ENCODE data around the gene GMPR. TPM values are rescaled to one million over a fixed set of nuclear protein-coding genes. Genes with fewer than 3 reads are reported as not detected.

GMPR gene
- total RNA-seq, 1 donor from 2014 or later: 2.0 TPM

DNA sequence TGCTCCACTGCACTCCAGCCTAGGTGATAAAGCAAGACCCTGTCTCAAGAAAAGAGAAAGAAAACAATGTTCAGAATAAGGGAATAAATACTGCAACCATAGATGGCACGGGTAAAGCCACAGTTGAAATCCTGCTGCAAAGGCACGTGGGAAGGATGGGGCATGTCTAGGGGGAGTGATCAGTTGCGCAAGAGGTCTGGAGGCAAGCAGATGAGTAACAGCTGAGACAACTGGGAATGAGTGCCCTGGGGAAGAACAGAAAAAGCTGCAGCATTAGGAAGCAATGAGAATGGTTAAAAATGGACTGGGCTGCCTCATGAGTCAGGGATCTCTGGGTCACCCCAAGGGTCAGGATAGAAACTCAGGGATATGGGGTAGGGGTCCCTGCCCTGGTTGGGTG is 96.3 kb downstream of the GMPR start:
- peak; percentile 58 to 84 for TF ChIP-seq POLR2AphosphoS5 (IDR thresholded peaks at IDR 0.05; ENCODE audit: insufficient read depth in 1 of 2, low read depth in 1 of 2)
- TF ChIP-seq, protein P1, sequence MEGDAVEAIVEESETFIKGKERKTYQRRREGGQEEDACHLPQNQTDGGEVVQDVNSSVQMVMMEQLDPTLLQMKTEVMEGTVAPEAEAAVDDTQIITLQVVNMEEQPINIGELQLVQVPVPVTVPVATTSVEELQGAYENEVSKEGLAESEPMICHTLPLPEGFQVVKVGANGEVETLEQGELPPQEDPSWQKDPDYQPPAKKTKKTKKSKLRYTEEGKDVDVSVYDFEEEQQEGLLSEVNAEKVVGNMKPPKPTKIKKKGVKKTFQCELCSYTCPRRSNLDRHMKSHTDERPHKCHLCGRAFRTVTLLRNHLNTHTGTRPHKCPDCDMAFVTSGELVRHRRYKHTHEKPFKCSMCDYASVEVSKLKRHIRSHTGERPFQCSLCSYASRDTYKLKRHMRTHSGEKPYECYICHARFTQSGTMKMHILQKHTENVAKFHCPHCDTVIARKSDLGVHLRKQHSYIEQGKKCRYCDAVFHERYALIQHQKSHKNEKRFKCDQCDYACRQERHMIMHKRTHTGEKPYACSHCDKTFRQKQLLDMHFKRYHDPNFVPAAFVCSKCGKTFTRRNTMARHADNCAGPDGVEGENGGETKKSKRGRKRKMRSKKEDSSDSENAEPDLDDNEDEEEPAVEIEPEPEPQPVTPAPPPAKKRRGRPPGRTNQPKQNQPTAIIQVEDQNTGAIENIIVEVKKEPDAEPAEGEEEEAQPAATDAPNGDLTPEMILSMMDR (IDR thresholded peaks at IDR 0.05): no peak
- Histone ChIP-seq H3K9me3 (no peaks in the 10 kb centered on the region), H3K27me3 (no peaks in the 10 kb centered on the region), H3K36me3 (no peaks in the 10 kb centered on the region), H3K27ac (peak overlapping the region; percentile 65), H3K4me1 (peaks cover 85% of the 10 kb centered on the region), H3K4me3 (no peak overlapping the region)
- intact Hi-C loops (cut with DNase I): loop anchor here (5.0 to 10.0 kb wide), 3 partner anchors 73 to 428 kb away; partner anchors contain the start of gene ATXN1
- DNase-seq (ENCODE audit: extremely low spot score in 2 of 2): peak in 1 of 2 donors; percentile 96

DNA sequence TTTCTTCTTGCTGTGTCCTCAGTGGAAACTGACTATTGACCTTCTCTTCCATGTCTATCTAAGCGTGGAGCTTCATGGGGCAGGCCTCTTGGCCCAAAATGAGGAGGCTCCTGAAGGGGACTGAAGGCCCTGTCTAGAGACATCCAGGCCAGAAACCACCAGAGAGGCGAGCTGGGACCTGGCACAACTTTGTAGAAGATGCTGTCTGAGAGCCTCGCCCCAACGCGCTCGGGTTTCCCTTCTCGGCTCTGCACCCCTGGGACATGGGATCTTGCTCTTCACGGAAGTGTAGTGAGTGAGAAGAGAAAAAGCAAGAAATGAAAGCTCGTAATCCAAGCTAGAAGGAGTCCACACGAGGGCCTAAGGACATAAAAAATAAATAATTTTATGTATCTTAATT is 96.8 kb downstream of the GMPR start:
- no peaks in the 10 kb centered on the region for H3K9me3 ChIP-seq
- intact Hi-C loops (cut with DNase I): loop anchor here (5.0 to 10.0 kb wide), 2 partner anchors 72 to 170 kb away; no protein-coding TSS in a partner anchor
- TF ChIP-seq, protein P1 (IDR thresholded peaks at IDR 0.05): no peak
- TF ChIP-seq POLR2AphosphoS5 (IDR thresholded peaks at IDR 0.05; ENCODE audit: insufficient read depth in 1 of 2, low read depth in 1 of 2) (no peak), POLR2A (IDR thresholded peaks at IDR 0.05) (no peak)
- H3K36me3 ChIP-seq: no peaks in the 10 kb centered on the region
- no peak for DNase-seq (ENCODE audit: extremely low spot score in 2 of 2)
- no peaks in the 10 kb centered on the region for H3K27me3 ChIP-seq
- no peak overlapping the region for H3K4me3 ChIP-seq
- peaks cover 85% of the 10 kb centered on the region for H3K4me1 ChIP-seq
- peak overlapping the region; percentile 65 for H3K27ac ChIP-seq

DNA sequence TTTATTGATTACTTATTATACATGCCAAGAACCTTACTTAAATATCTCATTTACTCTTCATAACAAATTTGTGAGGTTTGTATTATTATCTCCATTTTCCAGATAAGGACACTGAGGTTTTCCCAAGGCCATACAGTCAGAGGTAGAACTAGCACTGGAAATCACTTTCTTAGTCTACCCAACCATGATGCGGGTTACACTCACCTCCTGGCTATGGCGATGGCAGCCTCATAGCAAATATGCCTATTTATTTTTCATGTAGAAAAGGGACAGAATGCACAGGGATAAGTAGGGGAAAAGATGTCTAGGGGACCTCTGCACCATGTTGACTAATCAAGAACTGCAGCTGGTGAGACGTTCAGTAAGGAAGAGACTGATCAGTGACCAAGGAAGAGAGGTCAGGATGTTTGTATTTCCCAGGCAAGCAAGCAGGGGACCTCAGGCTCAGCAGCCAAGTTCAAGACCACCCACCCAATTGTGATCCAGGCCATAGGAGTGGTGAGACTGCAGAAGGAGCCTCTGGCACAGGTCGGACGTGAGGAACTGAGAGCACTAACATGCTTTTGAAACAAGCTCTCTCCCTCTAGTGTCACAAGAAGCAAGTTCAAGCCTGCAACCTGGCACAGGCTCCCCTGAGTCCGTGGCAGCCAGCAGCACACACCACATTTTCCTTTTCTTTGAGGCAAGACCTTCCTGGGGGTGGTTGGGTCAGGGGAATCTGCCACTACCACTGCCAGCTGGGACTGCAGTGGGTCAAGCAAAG is 97.8 kb downstream of the GMPR start:
- Histone ChIP-seq H3K4me1 (peaks cover 82% of the 10 kb centered on the region), H3K36me3 (no peaks in the 10 kb centered on the region), H3K4me3 (no peak overlapping the region), H3K27me3 (no peaks in the 10 kb centered on the region), H3K9me3 (no peaks in the 10 kb centered on the region), H3K27ac (peak overlapping the region; percentile 65)
- intact Hi-C loops (cut with DNase I): loop anchor here (5.0 to 10.0 kb wide), 2 partner anchors 71 to 169 kb away; no protein-coding TSS in a partner anchor
- no peak for TF ChIP-seq POLR2AphosphoS5 (IDR thresholded peaks at IDR 0.05; ENCODE audit: insufficient read depth in 1 of 2, low read depth in 1 of 2)
- TF ChIP-seq POLR2A (IDR thresholded peaks at IDR 0.05): no peak
- TF ChIP-seq, protein P1 (IDR thresholded peaks at IDR 0.05): no peak
- DNase-seq (ENCODE audit: extremely low spot score in 2 of 2): no peak

DNA sequence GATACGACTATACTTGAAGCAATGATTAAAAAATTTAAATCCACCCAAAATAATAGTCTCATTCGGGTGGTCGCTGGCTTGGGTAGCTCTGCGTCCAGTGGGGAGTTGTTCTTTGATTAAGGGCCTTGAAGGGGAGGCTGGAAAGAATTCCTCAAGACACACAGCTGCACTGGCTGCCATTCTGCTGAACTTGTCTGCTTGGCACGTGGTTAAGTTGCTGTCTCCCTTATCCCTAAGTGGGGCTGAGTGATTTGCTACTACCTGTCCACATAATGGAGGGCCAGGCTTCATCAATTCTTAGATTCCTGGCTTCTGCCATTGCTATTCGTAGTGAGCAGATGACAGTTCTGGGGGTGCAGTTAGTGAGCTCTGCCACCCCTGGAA is 98.5 kb downstream of the GMPR start:
- Histone ChIP-seq H3K4me1 (peaks cover 75% of the 10 kb centered on the region), H3K27me3 (no peaks in the 10 kb centered on the region), H3K36me3 (no peaks in the 10 kb centered on the region), H3K27ac (peak overlapping the region; percentile 65), H3K9me3 (no peaks in the 10 kb centered on the region), H3K4me3 (no peak overlapping the region)
- intact Hi-C loops (cut with DNase I): loop anchor here (5.0 to 10.0 kb wide), 2 partner anchors 70 to 168 kb away; no protein-coding TSS in a partner anchor
- TF ChIP-seq POLR2A (IDR thresholded peaks at IDR 0.05) (no peak), POLR2AphosphoS5 (IDR thresholded peaks at IDR 0.05; ENCODE audit: insufficient read depth in 1 of 2, low read depth in 1 of 2) (no peak)
- TF ChIP-seq, protein P1 (IDR thresholded peaks at IDR 0.05): no peak
- DNase-seq (ENCODE audit: extremely low spot score in 2 of 2): no peak
